A673 (cell line): Measurements from ENCODE around the gene HTD2. TPM values are rescaled to one million over a fixed set of nuclear protein-coding genes. Genes with fewer than 3 reads are reported as not detected.
A peak's percentile ranks its signal among the peaks of the same experiment; 100 is the strongest.

Experiments used
- BruUV-seq: library from RNA; stranded (reverse); fragments of 400-500 nt; replicated peaks from 2 replicates; lab custom pipeline; 2021; lab: Mats Ljungman, UMichigan
- CTCF ChIA-PET: fragments of 300-600 bp; sonication (Branson Sonifier 250); formaldehyde crosslinking; loops from one replicate; lab custom pipeline; 2022; ENCODE audit warnings: antibody characterized with exemption; lab: Charles Lee
- POLR2A ChIA-PET: fragments of 300-600 bp; sonication (Branson Sonifier 250); formaldehyde crosslinking; loops from one replicate; lab custom pipeline; 2022; ENCODE audit warnings: antibody characterized with exemption; ENCODE audit not compliant: low non-redundant PET; lab: Charles Lee
- DNase-seq: peaks from one replicate; pipeline ENCODE4 v3.0.0-alpha.2; 2015; ENCODE audit warnings: low spot score
- H3K27ac ChIP-seq: fragments of 200-600 bp; sonication (generic); 2 replicates; pipeline ENCODE4 v1.5.1; 2016; ENCODE audit warnings: mixed run types, low read depth, mild to moderate bottlenecking, mixed read lengths, antibody characterized with exemption, low read length; ENCODE audit not compliant: poor library complexity, severe bottlenecking
- H3K27me3 ChIP-seq: fragments of 200-600 bp; sonication (generic); replicated peaks from 2 replicates; pipeline ENCODE4 v1.6.1; 2017; ENCODE audit warnings: mixed run types, low read depth, mild to moderate bottlenecking, mixed read lengths, antibody characterized with exemption, low read length; ENCODE audit not compliant: insufficient read depth, poor library complexity
- H3K36me3 ChIP-seq: fragments of 200-600 bp; sonication (generic); 2 replicates; pipeline ENCODE4 v1.6.1; 2016; ENCODE audit warnings: mixed run types, mild to moderate bottlenecking, mixed read lengths, antibody characterized with exemption, low read length; ENCODE audit not compliant: insufficient read depth, poor library complexity, severe bottlenecking
- H3K4me1 ChIP-seq: fragments of 200-600 bp; sonication (generic); 2 replicates; pipeline ENCODE4 v1.6.1; 2017; ENCODE audit warnings: mixed run types, mild to moderate bottlenecking, mixed read lengths, antibody characterized with exemption, low read length; ENCODE audit not compliant: insufficient read depth, poor library complexity, severe bottlenecking
- H3K4me3 ChIP-seq: fragments of 200-600 bp; sonication (generic); 2 replicates; pipeline ENCODE4 v1.5.1; 2016; ENCODE audit warnings: low read depth, mixed run types, mild to moderate bottlenecking, mixed read lengths, low read length; ENCODE audit not compliant: poor library complexity, severe bottlenecking
- H3K9me3 ChIP-seq: fragments of 200-600 bp; sonication (generic); 2 replicates; pipeline ENCODE4 v1.6.1; 2016; ENCODE audit warnings: mixed run types, low read depth, mild to moderate bottlenecking, mixed read lengths, antibody characterized with exemption, low read length; ENCODE audit not compliant: poor library complexity, severe bottlenecking
- CTCF ChIP-seq: fragments of 300-800, 200-600 bp; sonication (generic); conservative IDR thresholded peaks from 2 replicates; pipeline ENCODE4 v1.5.1; 2017; ENCODE audit warnings: low read depth, mild to moderate bottlenecking, antibody characterized with exemption, low read length, moderate library complexity, mixed read lengths
- EZH2 ChIP-seq: fragments of 200-600 bp; sonication (generic); IDR thresholded peaks from 2 replicates; pipeline ENCODE4 v1.6.1; 2017; ENCODE audit warnings: borderline replicate concordance, low read depth, mild to moderate bottlenecking, mixed read lengths, antibody characterized with exemption, low read length; ENCODE audit not compliant: poor library complexity, severe bottlenecking
- intact Hi-C: fragments of 100-400 bp; cut with micrococcal nuclease; formaldehyde crosslinking; loops from one replicate; pipeline ENCODE4 v1.10.0; 2022; ENCODE audit not compliant: unreplicated experiment
- total RNA-seq: library from RNA; stranded (reverse); gene quantifications from 2 replicates; pipeline ENCODE4 v1.2.3, GENCODE V29; 2021

The HTD2 gene
- total RNA-seq, 1 experiment from 2014 or later = 9.0 TPM

GRCh38 chr3:58333206-58334012, 27.1 kb downstream of the HTD2 start:
- H3K27ac ChIP-seq = peak overlapping the region; percentile 86
- H3K9me3 ChIP-seq = no peaks in the 10 kb centered on the region
- TF ChIP-seq EZH2 (no peak), CTCF (peak; percentile 16; the same call in 1 of the 2 replicates)
- POLR2A ChIA-PET = interaction anchor here (0.7 kb wide), 1 partner anchor 1054 kb away, joined by 7 read pairs; no protein-coding TSS in a partner anchor
- TSS peak; percentile 31 for BruUV-seq
- H3K27me3 ChIP-seq = no peaks in the 10 kb centered on the region
- peaks cover 15% of the 10 kb centered on the region for H3K4me1 ChIP-seq
- H3K36me3 ChIP-seq = no peaks in the 10 kb centered on the region
- DNase-seq = no peak
- CTCF ChIA-PET = no interaction called here
- intact Hi-C loops = loop anchor here (5.0 kb wide), 1 partner anchor 54 kb away; no protein-coding TSS in a partner anchor
- peak overlapping the region; percentile 64 for H3K4me3 ChIP-seq

GRCh38 chr3:58334013-58334321, 27.6 kb downstream of the HTD2 start:
- intact Hi-C loops = loop anchor here (5.0 kb wide), 1 partner anchor 53 kb away; no protein-coding TSS in a partner anchor
- H3K27me3 ChIP-seq = no peaks in the 10 kb centered on the region
- TF ChIP-seq CTCF (no peak), EZH2 (no peak)
- POLR2A ChIA-PET = interaction anchor here (0.7 kb wide), 1 partner anchor 1055 kb away, joined by 7 read pairs; no protein-coding TSS in a partner anchor
- H3K36me3 ChIP-seq = no peaks in the 10 kb centered on the region
- H3K4me3 ChIP-seq = peak overlapping the region; percentile 64
- H3K27ac ChIP-seq = peak overlapping the region; percentile 86
- H3K9me3 ChIP-seq = no peaks in the 10 kb centered on the region
- no peak for DNase-seq
- peaks cover 15% of the 10 kb centered on the region for H3K4me1 ChIP-seq
- CTCF ChIA-PET = no interaction called here
- BruUV-seq = no TSS peak

GRCh38 chr3:58334506-58334884, 28.2 kb downstream of the HTD2 start:
- Histone ChIP-seq H3K27me3 (no peaks in the 10 kb centered on the region), H3K36me3 (no peaks in the 10 kb centered on the region), H3K4me1 (peaks cover 15% of the 10 kb centered on the region), H3K9me3 (no peaks in the 10 kb centered on the region), H3K27ac (peak overlapping the region; percentile 86), H3K4me3 (peak overlapping the region; percentile 64)
- ChIA-PET POLR2A (no interaction called here), CTCF (no interaction called here)
- intact Hi-C loops = loop anchor here (5.0 kb wide), 1 partner anchor 53 kb away; no protein-coding TSS in a partner anchor
- TF ChIP-seq EZH2 (no peak), CTCF (no peak)
- no TSS peak for BruUV-seq
- no peak for DNase-seq
